Activated naive CD4-positive, alpha-beta T cell treated with Interleukin-2 at 50 U/mL for 16 hours (primary cell): ENCODE data around the gene CCDC154.
A peak's percentile ranks its signal among the peaks of the same experiment; 100 is the strongest.
"Not testable (repeated sequence)": the region's sequence is repeated elsewhere in the genome, so short reads cannot be mapped to it uniquely, and the experiment has no call there.

Experiments
- DNase-seq: peaks from one replicate; pipeline ENCODE4 v3.0.0-alpha.2; 2020

Gene CCDC154

GRCh38 chr16:1474082-1474795 lies 29.9 kb upstream of the CCDC154 start:
- DNase-seq = no peak

GRCh38 chr16:1472974-1473373 lies 28.6 kb upstream of the CCDC154 start:
- no peak for DNase-seq

GRCh38 chr16:1471569-1472194 lies 27.3 kb upstream of the CCDC154 start:
- no peak for DNase-seq

GRCh38 chr16:1470481-1471251 lies 26.3 kb upstream of the CCDC154 start:
- no peak for DNase-seq

GRCh38 chr16:1469693-1470201 lies 25.4 kb upstream of the CCDC154 start:
- DNase-seq = no peak

GRCh38 chr16:1469141-1469540 lies 24.8 kb upstream of the CCDC154 start:
- DNase-seq = not testable (repeated sequence)

- no peak for DNase-seq
Measured at GRCh38 chr16:1468426-1468810, 24.1 kb upstream of the CCDC154 start.

GRCh38 chr16:1466968-1467521 lies 22.7 kb upstream of the CCDC154 start:
- no peak for DNase-seq

GRCh38 chr16:1466054-1466453 lies 21.7 kb upstream of the CCDC154 start:
- DNase-seq = no peak

- DNase-seq = no peak
Measured at GRCh38 chr16:1465567-1465915, 21.2 kb upstream of the CCDC154 start.

GRCh38 chr16:1464894-1465566 lies 20.7 kb upstream of the CCDC154 start:
- DNase-seq = no peak

- DNase-seq = no peak
Measured at GRCh38 chr16:1464196-1464893, 20.0 kb upstream of the CCDC154 start.

- DNase-seq = no peak
Measured at GRCh38 chr16:1461146-1461545, 16.8 kb upstream of the CCDC154 start.

- DNase-seq = no peak
Measured at GRCh38 chr16:1460602-1461138, 16.3 kb upstream of the CCDC154 start.

GRCh38 chr16:1459967-1460366 lies 15.6 kb upstream of the CCDC154 start:
- no peak for DNase-seq

GRCh38 chr16:1458977-1459341 lies 14.6 kb upstream of the CCDC154 start:
- no peak for DNase-seq

GRCh38 chr16:1458336-1458976 lies 14.1 kb upstream of the CCDC154 start:
- peak; percentile 50 for DNase-seq

- no peak for DNase-seq
Measured at GRCh38 chr16:1457489-1458245, 13.3 kb upstream of the CCDC154 start.

- no peak for DNase-seq
Measured at GRCh38 chr16:1456951-1457350, 12.6 kb upstream of the CCDC154 start.
